HS-27A (cell line): ENCODE data around the gene SELE.
"Not testable (repeated sequence)": the region's sequence is repeated elsewhere in the genome, so short reads cannot be mapped to it uniquely, and the experiment has no call there.

Experiments
- DNase-seq: peaks from one replicate; pipeline ENCODE4 v3.0.0-alpha.2; 2012; ENCODE audit warnings: low read depth, missing footprints

Gene SELE

DNA sequence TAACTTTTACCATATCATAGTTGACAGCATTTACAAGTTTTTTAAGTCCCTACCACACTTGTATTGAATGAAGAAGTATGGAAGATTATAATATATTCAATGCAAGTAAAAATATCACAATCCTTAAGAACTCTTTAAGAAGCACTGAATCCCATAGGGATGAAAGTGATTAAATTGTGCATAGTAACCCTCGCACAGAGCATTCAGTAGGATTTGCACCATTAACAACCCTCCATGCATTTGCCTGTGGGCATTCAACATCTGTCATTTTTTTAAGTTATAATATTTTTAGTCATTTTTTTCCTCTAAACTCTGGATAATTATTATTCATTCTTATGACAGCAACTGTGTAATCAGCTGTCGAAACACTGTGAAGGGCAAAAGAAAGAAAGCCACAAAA lies 10.1 kb downstream of the SELE start:
- DNase-seq: no peak

DNA sequence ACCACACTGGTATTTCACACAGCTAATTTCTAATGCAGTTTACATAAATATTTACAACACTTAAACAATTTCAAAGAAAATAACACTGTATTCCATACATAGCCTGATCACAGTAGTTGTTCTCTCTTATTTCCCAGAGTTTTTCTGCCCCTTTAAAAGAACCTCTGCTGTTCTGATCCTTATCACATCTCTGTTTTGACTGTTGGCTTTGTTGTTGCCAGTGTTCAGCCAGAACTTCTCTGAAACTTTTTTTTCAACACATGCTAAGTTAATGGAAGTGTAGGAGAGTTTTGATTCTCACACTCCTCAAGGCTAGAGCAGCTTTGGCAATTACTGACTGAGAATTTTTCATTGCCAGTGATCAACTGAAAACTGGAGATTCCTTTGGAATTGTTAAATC lies 11.1 kb downstream of the SELE start:
- no peak for DNase-seq

DNA sequence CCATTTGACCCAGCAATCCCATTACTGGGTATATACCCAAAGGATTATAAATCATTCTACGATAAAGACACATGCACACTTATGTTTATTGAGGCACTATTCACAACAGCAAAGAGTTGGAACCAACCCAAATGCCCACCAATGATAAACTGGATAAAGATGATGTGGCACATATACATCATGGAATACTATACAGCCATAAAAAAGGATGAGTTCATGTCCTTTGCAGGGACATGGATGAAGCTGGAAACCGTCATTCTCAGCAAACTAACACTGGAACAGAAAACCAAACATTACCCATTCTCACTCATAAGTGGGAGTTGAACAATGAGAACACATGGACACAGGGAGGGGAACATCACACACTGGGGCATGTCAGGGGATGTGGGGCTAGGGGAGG lies 18.8 kb downstream of the SELE start:
- DNase-seq: not testable (repeated sequence)

DNA sequence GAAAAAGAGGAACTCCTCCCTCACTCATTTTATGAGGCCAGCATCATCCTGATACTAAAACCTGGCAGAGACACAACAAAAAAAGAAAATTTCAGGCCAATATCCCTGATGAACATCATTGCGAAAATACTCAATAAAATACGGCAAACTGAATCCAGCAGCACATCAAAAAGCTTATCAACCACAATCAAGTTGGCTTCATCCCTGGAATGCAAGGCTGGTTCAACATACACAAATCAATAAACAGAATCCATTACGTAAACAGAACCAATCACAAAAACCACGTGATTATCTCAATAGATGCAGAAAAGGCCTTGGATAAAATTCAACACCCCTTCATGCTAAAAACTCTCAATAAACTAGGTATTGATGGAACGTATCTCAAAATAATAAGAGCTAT lies 20.8 kb downstream of the SELE start:
- DNase-seq: not testable (repeated sequence)

DNA sequence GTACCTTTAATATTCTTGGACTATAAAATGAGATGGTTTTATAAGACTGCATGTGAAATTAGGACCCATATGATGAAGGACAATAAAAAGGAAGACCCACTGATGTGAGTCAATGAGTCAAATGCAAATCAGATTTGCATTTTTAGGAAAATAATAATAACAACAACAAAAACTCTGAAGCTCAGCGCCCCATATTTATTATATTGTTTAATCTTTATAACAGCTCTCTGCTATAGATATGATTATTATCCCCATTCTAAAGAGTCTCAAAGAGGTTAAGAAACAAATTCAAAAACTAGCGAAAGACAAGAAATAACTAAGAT lies 21.6 kb downstream of the SELE start:
- DNase-seq: no peak

DNA sequence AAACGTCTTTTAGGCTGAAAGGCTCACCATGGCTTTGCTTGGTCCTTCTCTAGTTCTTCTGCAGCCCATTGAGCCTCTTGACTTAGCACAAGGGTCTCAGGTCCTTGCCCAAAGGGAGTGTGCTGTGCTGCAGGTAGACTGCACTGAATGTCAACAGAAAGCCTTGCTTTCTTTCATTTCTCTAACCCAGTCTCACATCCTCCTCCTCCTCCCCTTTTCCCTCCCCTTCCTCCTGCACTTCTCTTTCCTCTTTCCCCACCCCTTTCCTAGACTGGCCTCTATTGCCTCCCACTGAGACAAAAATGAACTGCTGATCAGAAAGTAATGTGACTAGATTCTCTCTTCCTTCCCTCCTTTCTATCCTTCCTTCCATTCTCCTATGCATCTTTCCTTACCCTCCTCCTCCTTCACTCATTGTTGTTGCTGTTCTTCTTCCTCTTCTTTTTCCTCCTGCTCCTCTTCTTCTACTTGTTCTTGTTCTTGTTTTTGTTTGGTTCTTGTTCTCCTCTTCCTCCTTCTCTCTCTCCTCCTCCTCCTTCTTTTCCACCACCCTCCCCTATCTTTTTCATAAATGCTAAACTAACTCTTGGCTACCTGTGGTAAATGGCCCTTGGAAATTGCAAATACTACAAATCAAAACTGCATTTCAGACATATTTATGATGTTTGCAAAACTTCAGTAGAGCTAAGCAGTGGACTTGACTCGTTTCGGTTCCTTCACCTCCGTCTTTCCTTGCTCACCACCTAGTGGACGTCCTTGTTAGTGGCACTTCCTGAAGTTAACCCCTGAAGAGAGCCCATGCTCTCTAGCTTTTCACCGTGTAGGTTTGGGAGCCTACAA lies 22.2 kb downstream of the SELE start, which contains the start of gene SELL:
TSS of gene SELL (minus strand) at position 152 of the 840 bp plus-strand sequence. CDS start at position 30, 122 bp downstream.
- peak; percentile 7 for DNase-seq

DNA sequence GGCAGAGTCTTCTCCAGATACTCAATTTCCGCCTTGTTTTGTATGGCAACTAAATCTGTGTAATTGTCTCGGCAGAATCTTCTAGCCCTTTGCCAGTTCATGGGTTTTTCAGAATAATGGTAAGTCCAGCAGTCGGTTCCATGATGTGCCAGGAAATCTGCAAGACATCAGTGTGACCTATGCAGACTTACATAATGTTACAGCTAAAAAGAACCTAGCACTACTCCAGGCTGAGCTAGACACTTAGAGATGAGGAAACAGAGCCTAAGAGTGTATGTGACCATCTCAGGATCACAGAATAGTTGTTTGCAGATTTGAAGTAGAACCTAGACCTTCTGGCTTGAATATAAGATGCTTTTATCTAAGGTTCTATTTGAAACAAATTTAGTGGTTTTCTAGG lies 25.2 kb downstream of the SELE start:
- DNase-seq: no peak

DNA sequence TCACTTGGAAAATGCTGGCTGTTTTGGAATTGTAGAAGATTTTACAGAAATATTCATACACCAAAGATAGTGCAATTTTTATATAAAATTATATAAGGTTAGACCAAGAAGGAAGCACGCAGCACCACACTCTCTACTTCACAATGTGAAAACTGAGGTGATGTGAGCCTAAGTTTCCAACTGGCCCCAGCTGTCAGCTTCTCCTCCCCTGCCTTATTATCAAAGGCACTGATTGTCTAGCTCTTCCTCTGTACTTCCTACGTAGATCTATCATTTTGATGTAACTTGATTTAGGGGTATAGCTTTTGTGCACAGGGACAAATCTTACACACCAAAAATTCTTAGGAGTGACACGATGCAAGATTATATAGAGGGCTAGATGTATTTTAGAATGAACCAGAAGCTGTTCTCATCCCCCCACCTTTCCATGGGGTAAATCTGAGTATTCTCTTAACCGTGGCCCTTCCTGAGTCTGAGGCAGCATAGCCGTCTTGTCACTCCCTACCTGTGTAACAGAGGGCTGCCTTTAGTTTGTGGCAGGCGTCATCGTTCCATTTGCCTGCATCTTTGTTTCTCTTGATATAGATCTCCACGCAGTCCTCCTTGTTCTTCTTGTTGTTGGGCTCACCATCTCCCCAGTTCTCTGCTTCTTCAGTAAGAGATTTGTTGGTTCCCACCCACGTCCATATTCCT lies 25.8 kb downstream of the SELE start:
- no peak for DNase-seq

DNA sequence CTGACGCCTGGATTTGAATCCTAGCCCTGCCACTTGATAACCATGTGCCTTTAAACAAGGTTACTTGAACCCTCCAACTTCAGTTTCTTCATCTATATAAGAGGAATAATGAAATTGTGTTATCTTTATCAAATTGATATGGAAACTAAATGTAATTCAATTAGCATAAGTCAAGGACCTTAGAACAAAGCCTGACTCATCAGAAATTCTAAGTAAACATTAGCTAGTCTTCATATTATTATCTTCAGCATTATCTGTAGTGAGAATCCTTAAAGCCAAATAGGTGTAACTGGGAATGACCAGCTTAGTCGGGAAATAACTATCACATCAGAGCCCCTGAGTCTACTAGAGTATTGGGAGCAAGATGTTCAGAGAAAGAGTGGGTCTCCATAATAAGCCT lies 29.1 kb downstream of the SELE start:
- DNase-seq: no peak

DNA sequence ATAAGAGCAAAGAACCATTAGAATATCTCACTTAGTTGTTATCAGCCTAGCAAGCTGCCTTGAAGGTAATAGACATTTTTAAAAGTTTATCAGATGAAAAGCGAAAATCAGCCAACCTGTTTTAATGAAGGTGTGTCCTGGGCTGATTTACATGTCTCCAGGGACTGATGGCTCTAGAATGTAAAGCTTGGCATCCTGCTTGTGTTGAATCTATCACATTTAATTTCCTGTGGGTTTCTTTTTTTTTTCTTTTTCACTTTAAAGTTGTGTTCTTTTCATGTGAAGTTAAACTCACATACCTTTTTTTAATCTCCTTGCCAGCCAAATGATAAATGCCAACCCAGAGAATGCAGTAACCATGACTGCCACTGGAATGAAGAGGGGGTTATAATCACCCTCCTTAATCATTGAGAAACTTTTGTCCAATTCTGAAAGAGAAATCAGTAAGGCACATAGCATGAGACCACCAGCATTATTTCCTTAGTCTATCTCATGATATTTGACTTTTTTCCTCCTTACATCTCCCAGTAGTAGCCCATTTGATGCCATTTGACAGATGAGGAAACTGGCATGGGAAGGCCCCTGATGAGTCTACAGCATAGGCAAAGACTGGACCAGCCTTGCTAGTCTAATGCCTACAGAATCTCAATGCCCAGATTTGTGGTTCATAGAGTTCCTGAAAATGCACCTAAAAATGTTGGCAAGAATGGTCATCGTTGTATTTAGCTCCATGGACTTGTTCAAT lies 32.4 kb downstream of the SELE start:
- DNase-seq: no peak

DNA sequence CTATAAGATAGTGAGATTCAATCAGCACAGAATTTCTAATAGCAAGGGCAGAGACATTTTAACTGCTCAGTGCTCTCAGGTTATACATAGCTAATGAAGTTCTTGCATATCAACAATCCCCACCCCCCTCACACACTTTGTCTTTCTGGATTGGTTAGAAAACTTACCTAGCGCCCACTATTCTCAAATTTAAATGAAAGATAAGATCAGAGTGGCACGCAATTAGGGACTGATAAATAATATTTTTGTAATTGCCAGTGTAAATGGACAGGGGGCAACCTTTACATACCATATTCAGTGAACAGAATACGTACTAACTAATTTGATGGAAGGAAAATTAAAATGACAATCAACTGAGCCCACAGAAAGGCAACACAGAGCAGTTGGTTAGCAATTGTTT lies 34.2 kb downstream of the SELE start:
- no peak for DNase-seq

DNA sequence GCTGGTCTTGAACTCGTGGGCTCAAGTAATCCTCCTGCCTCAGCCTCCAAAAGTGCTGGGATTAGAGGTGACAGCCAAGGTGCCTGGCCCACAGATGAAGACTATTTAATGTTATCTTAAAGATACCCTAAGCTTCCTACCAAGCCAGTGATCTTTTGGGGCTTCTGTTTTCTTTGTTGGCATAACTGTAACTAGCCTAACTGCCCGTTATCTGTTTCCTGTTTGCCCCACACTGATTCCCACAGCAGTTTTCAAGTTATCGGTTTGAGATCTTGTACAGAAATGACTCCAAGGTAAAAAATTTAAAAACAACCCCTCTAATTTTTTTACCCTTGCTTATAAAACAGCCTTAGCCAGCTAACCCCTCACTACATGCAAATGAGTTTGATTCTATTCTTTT lies 34.9 kb downstream of the SELE start:
- DNase-seq: no peak

DNA sequence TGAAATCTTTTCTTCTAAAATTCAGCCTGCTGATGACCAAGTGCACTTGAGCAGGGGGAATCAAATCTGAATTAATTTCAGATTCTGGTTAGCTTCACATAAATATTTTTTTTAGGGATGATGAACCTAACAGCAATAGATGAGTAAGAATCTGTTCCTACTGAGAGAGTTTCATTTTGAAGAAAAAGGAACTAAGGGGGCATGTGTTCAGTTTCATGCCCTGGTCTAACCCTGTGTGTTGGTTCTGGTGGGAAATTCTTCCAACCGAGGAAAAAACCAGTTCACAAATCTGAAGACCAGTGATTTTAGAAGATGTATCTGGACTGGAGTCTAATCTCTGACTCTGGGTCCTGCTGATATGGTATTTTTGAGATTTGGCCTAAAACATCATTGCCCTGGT lies 36.1 kb downstream of the SELE start:
- no peak for DNase-seq

DNA sequence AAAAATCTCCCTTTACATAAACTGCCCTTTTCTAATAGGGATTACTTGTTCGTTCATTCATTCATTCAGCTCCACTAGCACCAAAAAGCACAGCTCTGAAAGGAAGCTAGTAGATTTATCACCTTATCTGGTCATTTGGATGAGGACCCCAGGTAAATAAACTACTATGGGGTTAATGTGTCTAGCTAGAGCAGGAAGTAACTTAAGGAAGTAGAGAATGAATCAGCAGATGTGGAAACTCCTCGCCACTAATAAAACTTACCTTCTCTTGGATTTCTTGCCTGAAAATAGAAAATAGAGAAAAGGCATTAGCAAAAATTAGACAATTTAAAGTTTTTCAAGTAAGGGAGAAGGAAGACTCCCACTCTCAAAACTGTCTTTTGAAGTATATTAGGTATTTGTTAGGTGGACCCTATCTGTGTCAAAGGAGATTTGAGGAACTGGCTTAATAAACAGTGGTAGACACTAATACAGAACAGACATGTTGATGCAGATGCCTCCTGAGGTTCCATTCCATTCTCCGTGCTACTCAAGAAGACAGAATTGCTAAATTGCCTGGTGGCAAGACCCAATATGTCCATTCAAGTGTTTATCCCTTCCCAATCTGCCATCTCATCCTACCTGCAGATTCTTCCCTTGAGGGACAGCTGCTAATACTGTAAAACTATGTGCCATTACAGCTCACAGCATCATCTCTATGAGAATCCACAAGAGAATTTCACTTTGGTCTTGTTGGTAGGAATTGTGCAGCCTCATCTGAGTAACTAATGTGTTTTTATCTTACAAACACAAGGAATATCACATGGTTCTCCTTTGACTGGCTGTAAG lies 37.4 kb downstream of the SELE start:
- no peak for DNase-seq

DNA sequence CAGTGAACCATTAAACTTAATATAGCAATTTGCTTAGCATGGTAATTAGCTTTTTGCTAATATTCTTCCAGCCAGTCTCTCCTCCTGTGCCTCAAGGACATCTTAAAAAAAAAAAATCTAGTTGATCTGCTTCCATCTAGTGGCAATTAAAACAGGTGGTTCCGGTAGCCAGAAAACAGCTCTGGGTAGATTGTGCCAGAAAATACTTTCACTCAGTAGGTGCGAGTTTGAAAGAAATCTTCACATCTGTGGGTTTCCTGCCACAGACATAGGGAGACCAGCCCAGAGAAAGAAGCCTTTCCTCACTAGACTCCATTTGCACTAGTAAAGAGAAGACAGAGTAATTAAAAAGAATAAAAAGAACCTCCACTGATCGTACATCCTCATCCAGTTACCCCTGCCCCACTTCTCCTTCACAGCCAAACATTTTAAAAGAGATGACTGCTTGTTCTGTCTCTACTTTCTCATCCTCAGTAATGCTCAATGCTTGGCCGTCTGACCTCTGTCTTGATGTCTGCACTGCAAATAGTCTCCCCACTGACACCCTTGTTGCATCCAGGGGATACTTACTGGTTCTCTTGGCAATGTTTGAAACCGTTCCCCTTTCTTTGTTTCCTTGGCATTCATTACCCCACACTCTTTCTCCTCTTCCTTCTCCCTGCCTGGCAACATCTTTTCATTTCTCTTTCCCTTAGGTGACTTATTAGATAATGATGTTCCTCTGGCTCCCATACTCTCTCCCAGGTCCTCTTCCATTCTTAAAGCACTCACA lies 39.4 kb downstream of the SELE start:
- no peak for DNase-seq

DNA sequence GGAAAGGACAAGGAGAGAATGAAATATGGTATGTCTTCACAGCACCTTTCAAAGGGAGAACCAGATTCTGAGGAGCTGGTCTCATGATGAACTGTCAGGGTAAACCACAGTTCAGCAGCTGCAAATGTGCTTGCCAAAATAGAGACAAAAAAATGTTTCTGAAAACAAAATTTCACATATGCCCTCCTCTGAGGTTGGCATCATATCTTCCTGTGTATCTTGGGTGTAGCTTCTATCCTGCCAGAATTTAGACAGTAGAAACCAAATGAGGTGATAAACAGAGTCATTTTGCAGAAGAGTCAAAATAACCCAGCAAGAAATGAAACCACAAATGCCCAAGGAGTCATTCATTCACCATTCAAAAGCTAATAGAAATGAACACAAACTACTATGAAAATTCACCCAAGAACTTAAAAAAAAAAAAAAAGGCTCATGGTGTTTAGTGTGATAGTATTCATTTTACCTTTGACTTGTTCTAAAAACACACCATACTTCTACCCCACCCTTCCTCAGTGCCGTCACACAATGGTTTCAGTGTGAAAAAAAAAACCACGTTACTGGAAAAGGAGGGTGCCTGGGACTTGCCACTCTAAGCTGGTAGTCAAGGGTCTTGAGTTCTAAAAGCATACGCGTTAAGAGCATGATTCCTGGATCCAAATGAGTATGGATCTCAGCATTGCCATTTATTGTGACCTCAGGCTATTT lies 41.0 kb downstream of the SELE start:
- no peak for DNase-seq

DNA sequence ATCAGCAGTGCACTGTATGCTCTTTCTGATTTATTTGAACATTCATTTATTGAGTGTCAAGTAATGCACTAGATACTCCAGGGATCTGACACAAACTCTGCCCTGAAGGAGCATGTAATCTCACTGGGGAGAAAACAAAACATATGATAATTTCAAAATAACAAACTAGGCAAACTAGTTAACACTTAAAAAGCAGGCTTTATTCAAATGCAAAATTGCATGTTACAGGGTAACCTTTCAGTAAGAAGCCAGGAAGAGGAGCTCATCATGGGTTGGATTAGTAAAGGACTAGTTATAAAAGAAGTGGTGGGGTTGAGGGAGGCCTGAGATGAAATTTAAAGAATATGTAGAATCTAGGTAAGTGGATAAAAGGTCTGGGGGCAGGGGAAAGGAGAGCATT lies 43.4 kb downstream of the SELE start:
- no peak for DNase-seq

DNA sequence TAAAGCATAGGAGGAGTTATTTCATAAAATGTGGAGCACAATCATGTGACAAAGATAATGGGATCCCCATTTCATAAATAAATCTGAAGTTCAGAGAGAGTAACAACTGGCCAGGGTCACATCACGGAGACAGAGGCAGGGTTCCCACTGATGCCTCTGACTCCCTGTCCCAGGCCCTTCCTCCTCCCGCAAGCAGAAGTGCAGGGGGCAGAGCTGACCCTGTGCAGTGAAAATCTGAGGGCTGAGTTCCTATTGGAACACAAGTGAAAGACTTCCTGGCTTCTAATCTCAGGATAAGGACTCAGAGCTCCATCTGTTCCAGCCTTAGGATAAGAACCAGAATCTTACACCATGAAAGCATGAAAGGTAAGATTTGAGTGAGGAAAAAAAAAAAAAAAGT lies 44.5 kb downstream of the SELE start:
- DNase-seq: no peak

DNA sequence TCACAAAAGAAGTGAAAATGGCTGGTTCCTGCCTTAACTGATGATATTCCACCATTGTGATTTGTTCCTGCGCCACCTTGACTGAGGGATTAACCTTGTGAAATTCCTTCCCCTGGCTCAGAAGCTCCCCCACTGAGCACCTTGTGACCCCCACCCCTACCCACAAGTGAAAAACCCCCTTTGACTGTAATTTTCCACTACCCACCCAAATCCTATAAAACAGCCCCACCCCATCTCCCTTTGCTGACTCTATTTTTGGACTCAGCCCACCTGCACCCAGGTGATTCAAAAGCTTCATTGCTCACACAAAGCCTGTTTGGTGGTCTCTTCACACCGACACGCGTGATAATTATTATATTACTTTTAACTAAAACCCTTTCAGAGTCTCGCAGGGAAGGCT lies 45.5 kb downstream of the SELE start:
- not testable (repeated sequence) for DNase-seq

DNA sequence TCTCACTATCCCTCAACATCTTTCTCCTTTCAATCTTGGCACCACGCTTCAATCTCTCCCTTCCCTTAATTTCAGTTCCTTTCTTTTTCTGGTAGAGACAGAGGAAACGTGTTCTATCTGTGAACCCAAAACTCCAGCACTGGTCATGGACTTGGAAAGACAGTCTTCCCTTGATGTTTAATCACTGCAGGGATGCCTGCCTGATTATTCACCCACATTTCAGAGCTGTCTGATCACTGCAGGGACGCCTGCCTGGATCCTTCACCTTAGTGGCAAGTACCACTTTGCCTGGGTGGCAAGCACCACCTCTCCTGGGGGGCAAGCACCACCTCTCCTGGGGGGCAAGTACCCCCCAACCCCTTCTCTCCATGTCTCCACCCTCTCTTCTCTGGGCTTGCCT lies 50.2 kb downstream of the SELE start:
- no peak for DNase-seq

DNA sequence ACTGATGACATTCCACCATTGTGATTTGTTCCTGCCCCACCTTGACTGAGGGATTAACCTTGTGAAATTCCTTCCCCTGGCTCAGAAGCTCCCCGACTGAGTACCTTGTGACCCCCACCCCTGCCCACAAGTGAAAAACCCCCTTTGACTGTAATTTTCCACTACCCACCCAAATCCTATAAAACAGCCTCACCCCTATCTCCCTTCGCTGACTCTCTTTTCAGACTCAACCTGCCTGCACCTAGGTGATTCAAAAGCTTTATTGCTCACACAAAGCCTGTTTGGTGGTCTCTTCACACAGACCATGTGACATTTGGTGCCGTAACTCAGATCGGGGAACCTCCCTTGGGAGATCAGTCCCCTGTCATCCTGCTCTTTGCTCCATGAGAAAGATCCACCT lies 50.7 kb downstream of the SELE start:
- not testable (repeated sequence) for DNase-seq
